ENCODE data around the gene STK35. TPM values are rescaled to one million over a fixed set of nuclear protein-coding genes. Genes with fewer than 3 reads are reported as not detected.

Gene STK35
- total and polyA plus RNA-seq, 2 donors (not counting 3 experiments of a cell fraction or from before 2014, with no cell fraction given), result 10.2 to 17.5 TPM

DNA sequence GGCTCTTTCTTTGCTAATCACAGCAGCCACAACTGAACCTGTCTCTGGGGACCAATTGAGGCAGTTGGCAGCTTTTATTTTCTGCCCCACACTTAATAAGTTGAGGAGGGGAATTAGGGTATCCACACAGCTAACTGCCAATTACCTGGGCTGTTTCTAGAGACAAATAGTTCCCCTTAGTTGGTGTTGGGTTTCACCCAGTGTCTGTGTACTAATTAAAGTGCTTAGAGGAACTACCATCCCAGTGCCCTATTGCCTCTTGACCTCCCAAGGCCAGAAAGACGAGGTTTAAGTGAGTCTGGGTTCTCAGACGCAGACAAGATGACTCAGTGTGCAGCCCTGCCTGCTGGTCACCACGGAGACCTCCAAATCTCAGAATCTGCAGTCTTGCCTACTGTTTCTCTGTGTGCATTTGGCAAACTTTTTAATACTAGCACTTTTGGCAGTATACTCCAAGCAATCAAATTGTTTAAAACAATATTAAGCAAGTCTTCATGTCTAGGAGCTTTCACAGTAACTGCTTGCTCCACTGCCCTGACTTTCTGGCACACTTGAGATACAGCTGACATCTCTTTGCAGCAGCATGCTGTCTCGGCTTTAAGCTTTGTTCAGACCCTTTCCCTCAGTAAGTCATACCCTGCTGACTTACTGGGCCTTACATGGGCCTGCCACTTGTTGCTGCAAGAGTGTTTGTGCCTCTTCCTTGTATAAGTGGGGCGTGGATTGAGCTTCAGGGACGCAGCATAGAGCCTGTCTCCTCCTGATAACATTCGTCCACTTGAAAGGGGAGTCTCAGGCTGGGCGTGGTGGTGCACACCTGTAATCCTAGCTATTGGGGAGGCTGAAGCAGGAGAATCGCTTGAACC lies 31.9 kb downstream of the STK35 start:
- Histone ChIP-seq H3K79me2 (ENCODE audit: control insufficient read depth, insufficient read depth, low read length) (peaks cover 51% of the 10 kb centered on the region), H3K4me2 (ENCODE audit: insufficient read depth, low read length) (no peak overlapping the region), H3K27me3 (ENCODE audit: control insufficient read depth in 2 of 2, insufficient read depth in 2 of 2, low read length in 2 of 2) (no peaks in the 10 kb centered on the region), H3K9me1 (replicated peaks; ENCODE audit: control insufficient read depth, extremely low read depth, insufficient read depth, low read length) (no peaks in the 10 kb centered on the region), H3K27ac (ENCODE audit: insufficient read depth, low read depth, low read length) (no peak overlapping the region), H4K20me1 (replicated peaks; ENCODE audit: control insufficient read depth, extremely low read depth, insufficient read depth, low read length) (no peaks in the 10 kb centered on the region), H3K9me3 (replicated peaks; ENCODE audit: control insufficient read depth, insufficient read depth, low read length) (no peaks in the 10 kb centered on the region), H3K36me3 (ENCODE audit: control insufficient read depth in 2 of 2, extremely low read depth in 1 of 2, insufficient read depth in 2 of 2, low read length in 2 of 2) (no peaks in the 10 kb centered on the region), H3K9ac (replicated peaks; ENCODE audit: extremely low read depth, insufficient read depth, low read length) (no peak overlapping the region), H3K4me1 (ENCODE audit: control insufficient read depth, extremely low read depth, insufficient read depth, low read length) (peaks cover 3% of the 10 kb centered on the region), H3K4me3 (replicated peaks in 1 of 3; ENCODE audit: insufficient read depth in 1 of 3, low read depth in 1 of 3, low read length in 3 of 3) (no peak overlapping the region), H2AFZ (ENCODE audit: low read depth, low read length) (no peak overlapping the region)
- CTCF ChIA-PET, result interaction anchor here (1.2 to 1.3 kb wide), 2 partner anchors 39 to 369 kb away, joined by 3 read pairs; no protein-coding TSS in a partner anchor
- POLR2A ChIA-PET, result no interaction called here
- BruUV-seq (replicated peaks), result no TSS peak
- FAIRE-seq (peak; percentile 8), DNase-seq (ENCODE audit: low read depth, low spot score) (no peak)
- TF ChIP-seq POLR2A (IDR thresholded peaks at IDR 0.05; ENCODE audit: low read depth, low read length) (no peak), FOS (IDR thresholded peaks at IDR 0.05; ENCODE audit: borderline replicate concordance, insufficient read depth, low read length) (peak; percentile 39)
- intact Hi-C loops (cut with micrococcal nuclease) (no loop called here), dilution Hi-C loops (cut with MboI; ENCODE audit: extremely low pct_ligation_motif_present, low sequenced_read_pairs) (no loop called here)

DNA sequence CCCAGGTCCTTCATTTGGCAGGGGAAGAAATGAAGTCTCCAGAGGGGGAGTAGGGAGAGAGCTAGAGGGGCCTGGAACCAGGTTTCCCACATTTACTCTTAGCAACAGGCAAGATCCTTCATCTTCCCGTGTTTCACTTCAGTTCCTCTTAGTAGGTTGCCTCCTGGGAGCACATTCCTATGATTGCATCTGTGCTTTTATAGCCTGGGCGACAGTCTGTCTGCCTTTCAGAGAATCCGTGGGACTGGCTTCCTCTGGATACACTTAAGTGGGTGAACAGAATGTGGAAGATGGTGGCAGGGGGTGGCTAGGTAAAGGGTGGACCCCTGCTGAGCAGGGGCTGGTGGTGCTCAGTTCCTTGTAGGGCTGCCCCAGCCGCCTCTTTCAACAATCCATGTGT lies 33.4 kb downstream of the STK35 start:
- Histone ChIP-seq H3K79me2 (ENCODE audit: control insufficient read depth, insufficient read depth, low read length) (peaks cover 46% of the 10 kb centered on the region), H3K36me3 (ENCODE audit: control insufficient read depth in 2 of 2, extremely low read depth in 1 of 2, insufficient read depth in 2 of 2, low read length in 2 of 2) (no peaks in the 10 kb centered on the region), H3K4me3 (replicated peaks in 1 of 3; ENCODE audit: insufficient read depth in 1 of 3, low read depth in 1 of 3, low read length in 3 of 3) (no peak overlapping the region), H2AFZ (ENCODE audit: low read depth, low read length) (no peak overlapping the region), H3K9me1 (replicated peaks; ENCODE audit: control insufficient read depth, extremely low read depth, insufficient read depth, low read length) (no peaks in the 10 kb centered on the region), H3K4me1 (ENCODE audit: control insufficient read depth, extremely low read depth, insufficient read depth, low read length) (peaks cover 3% of the 10 kb centered on the region), H3K27me3 (ENCODE audit: control insufficient read depth in 2 of 2, insufficient read depth in 2 of 2, low read length in 2 of 2) (no peaks in the 10 kb centered on the region), H3K9ac (replicated peaks; ENCODE audit: extremely low read depth, insufficient read depth, low read length) (no peak overlapping the region), H4K20me1 (replicated peaks; ENCODE audit: control insufficient read depth, extremely low read depth, insufficient read depth, low read length) (no peaks in the 10 kb centered on the region), H3K4me2 (ENCODE audit: insufficient read depth, low read length) (no peak overlapping the region), H3K27ac (ENCODE audit: insufficient read depth, low read depth, low read length) (no peak overlapping the region), H3K9me3 (replicated peaks; ENCODE audit: control insufficient read depth, insufficient read depth, low read length) (no peaks in the 10 kb centered on the region)
- DNase-seq (ENCODE audit: low read depth, low spot score) (no peak), FAIRE-seq (no peak)
- TF ChIP-seq JUN (IDR thresholded peaks at IDR 0.05; ENCODE audit: borderline replicate concordance, insufficient read depth, insufficient read length, low read depth), result no peak
- POLR2A ChIA-PET, result no interaction called here
- intact Hi-C loops (cut with micrococcal nuclease), result no loop called here
- BruUV-seq (replicated peaks), result no TSS peak
- dilution Hi-C loops (cut with MboI; ENCODE audit: extremely low pct_ligation_motif_present, low sequenced_read_pairs), result no loop called here
- CTCF ChIA-PET, result interaction anchor here (1.2 kb wide), 1 partner anchor 37 kb away, joined by 3 read pairs; no protein-coding TSS in a partner anchor

All from endothelial cell of umbilical vein (primary cell).